ENCODE measurements around the gene FGF14. TPM values are rescaled to one million over a fixed set of nuclear protein-coding genes. Genes with fewer than 3 reads are reported as not detected.

The FGF14 gene
- total RNA-seq, 1 experiment from 2014 or later, result 0.22 TPM

DNA sequence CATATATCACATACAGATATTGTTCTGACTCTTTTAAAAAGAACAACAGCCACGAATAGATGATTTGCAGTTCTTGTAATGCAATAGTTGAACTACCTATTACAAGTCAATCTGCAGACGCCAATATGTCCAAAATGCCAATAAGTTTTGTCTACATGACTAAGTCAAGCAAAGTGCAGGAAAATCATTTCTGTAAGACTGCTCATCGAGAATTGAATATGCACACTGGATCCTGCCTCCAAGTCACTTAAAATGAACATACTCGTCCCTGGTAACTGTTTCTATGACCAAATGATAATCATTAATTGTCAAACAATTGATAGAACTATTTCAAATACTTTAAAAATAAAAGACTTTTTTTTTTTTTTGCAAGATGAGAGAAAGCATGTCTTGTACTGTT is 573.7 kb downstream of the FGF14 start:
- no peak overlapping the region for H3K4ac ChIP-seq (ENCODE audit: low read depth, low read length)
- no peak overlapping the region for H3K9ac ChIP-seq (ENCODE audit: extremely low read depth, insufficient read length, low read length)
- no peak overlapping the region for H3K27ac ChIP-seq (ENCODE audit: insufficient read length, low read depth, low read length)
- no peak overlapping the region for H3K27ac Mint-ChIP-seq
- no peak overlapping the region for H3K56ac ChIP-seq (ENCODE audit: insufficient read length, low read depth, low read length)
- no peaks in the 10 kb centered on the region for H3K27me3 ChIP-seq (ENCODE audit: insufficient read depth, low read length)
- H3K23ac ChIP-seq (ENCODE audit: insufficient read length, low read depth, low read length), result no peak overlapping the region
- no peaks in the 10 kb centered on the region for H3K4me1 Mint-ChIP-seq
- H2BK15ac ChIP-seq (ENCODE audit: low read depth, low read length), result no peak overlapping the region
- H3K4me3 Mint-ChIP-seq, result no peak overlapping the region
- no peak overlapping the region for H4K8ac ChIP-seq (replicated peaks; ENCODE audit: insufficient read length, low read depth, low read length)
- H3K23me2 ChIP-seq (ENCODE audit: insufficient read length, low read depth, low read length, poor library complexity, severe bottlenecking), result no peaks in the 10 kb centered on the region
- no peaks in the 10 kb centered on the region for H3K4me1 ChIP-seq (ENCODE audit: insufficient read depth, low read length)
- H3K9me3 Mint-ChIP-seq, result peaks cover 4% of the 10 kb centered on the region in 2 experiments; a peak in 4 of 5 replicates
- H3K79me1 ChIP-seq (ENCODE audit: insufficient read depth, low read depth, low read length, poor library complexity, severe bottlenecking), result no peaks in the 10 kb centered on the region
- no peak overlapping the region for H2AK5ac ChIP-seq (ENCODE audit: insufficient read length, low read length)
- no peaks in the 10 kb centered on the region for H3K79me2 ChIP-seq (ENCODE audit: insufficient read depth, low read length)
- no peaks in the 10 kb centered on the region for H3K27me3 Mint-ChIP-seq (ENCODE audit: low read depth)
- H4K91ac ChIP-seq (ENCODE audit: insufficient read length, low read depth, low read length), result no peak overlapping the region
- no peaks in the 10 kb centered on the region for H4K20me1 ChIP-seq (ENCODE audit: control insufficient read depth, insufficient read depth, insufficient read length)
- H3K4me2 ChIP-seq (ENCODE audit: insufficient read depth, insufficient read length, low read length), result no peak overlapping the region
- DNase-seq, result no peak
- H3K18ac ChIP-seq (ENCODE audit: insufficient read length, low read depth, low read length), result no peak overlapping the region
- H2BK20ac ChIP-seq (ENCODE audit: low read depth, low read length, poor library complexity, severe bottlenecking), result no peak overlapping the region
- H3K9me3 ChIP-seq (ENCODE audit: control insufficient read depth, low read depth, low read length), result no peaks in the 10 kb centered on the region
- no peak overlapping the region for H4K5ac ChIP-seq (ENCODE audit: insufficient read length, low read depth, low read length)
- no peak overlapping the region for H3K14ac ChIP-seq (ENCODE audit: insufficient read depth, low read length)
- H2BK120ac ChIP-seq (ENCODE audit: low read depth, low read length, poor library complexity, severe bottlenecking), result no peak overlapping the region
- TF ChIP-seq, protein P1, sequence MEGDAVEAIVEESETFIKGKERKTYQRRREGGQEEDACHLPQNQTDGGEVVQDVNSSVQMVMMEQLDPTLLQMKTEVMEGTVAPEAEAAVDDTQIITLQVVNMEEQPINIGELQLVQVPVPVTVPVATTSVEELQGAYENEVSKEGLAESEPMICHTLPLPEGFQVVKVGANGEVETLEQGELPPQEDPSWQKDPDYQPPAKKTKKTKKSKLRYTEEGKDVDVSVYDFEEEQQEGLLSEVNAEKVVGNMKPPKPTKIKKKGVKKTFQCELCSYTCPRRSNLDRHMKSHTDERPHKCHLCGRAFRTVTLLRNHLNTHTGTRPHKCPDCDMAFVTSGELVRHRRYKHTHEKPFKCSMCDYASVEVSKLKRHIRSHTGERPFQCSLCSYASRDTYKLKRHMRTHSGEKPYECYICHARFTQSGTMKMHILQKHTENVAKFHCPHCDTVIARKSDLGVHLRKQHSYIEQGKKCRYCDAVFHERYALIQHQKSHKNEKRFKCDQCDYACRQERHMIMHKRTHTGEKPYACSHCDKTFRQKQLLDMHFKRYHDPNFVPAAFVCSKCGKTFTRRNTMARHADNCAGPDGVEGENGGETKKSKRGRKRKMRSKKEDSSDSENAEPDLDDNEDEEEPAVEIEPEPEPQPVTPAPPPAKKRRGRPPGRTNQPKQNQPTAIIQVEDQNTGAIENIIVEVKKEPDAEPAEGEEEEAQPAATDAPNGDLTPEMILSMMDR (conservative IDR thresholded peaks at IDR 0.05), result no peak
- H3T11ph ChIP-seq (ENCODE audit: low read length), result no peak overlapping the region
- H2BK12ac ChIP-seq (ENCODE audit: insufficient read length, low read depth, low read length), result no peak overlapping the region
- H2BK5ac ChIP-seq (ENCODE audit: insufficient read length, low read length), result no peak overlapping the region
- H3K36me3 Mint-ChIP-seq (ENCODE audit: insufficient read depth in 1 of 3, low read depth in 3 of 3), result peaks cover 0 to 4% (median 0%) of the 10 kb centered on the region in 3 experiments; a peak in 3 of 7 replicates
- no CpG with 5 or more reads among the region's 4 CpGs for WGBS (ENCODE audit: extremely low coverage, insufficient read length, low lambda C conversion rate)
- no peak overlapping the region for H2AFZ ChIP-seq (ENCODE audit: low read length)

Measured in H9 (cell line).